Endothelial cell of hepatic sinusoid (primary cell): ENCODE data around the gene POLA2.
"Not testable (repeated sequence)": the region's sequence is repeated elsewhere in the genome, so short reads cannot be mapped to it uniquely, and the experiment has no call there.

Experiments used
- in situ Hi-C: cut with HindIII; loops from 2 replicates; pipeline ENCODE4 v1.10.0; 2017; ENCODE audit warnings: low sequenced_read_pairs

POLA2 gene

GRCh38 chr11:65241134-65241533, 20.6 kb upstream of the POLA2 start:
- in situ Hi-C loops: no loop called here

- in situ Hi-C loops: no loop called here
These were observed 20.1 kb upstream of the POLA2 start for GRCh38 chr11:65241692-65242091.

GRCh38 chr11:65242389-65242788, 19.4 kb upstream of the POLA2 start:
- in situ Hi-C loops: no loop called here

GRCh38 chr11:65243797-65244196, 18.0 kb upstream of the POLA2 start:
- in situ Hi-C loops: no loop called here

GRCh38 chr11:65245046-65245445, 16.7 kb upstream of the POLA2 start:
- in situ Hi-C loops: not testable (repeated sequence)

GRCh38 chr11:65246506-65246905, 15.3 kb upstream of the POLA2 start:
- in situ Hi-C loops: no loop called here

- in situ Hi-C loops: not testable (repeated sequence)
These were observed 13.5 kb upstream of the POLA2 start for GRCh38 chr11:65248184-65248710.

GRCh38 chr11:65251476-65251875, 10.3 kb upstream of the POLA2 start:
- in situ Hi-C loops: loop anchor here (10.0 kb wide), 1 partner anchor 57 kb away; no protein-coding TSS in a partner anchor

- in situ Hi-C loops: loop anchor here (10.0 kb wide), 1 partner anchor 60 kb away; no protein-coding TSS in a partner anchor
These were observed 7.0 kb upstream of the POLA2 start for GRCh38 chr11:65254724-65255123.

- in situ Hi-C loops: loop anchor here (10.0 kb wide), 1 partner anchor 64 kb away; no protein-coding TSS in a partner anchor
These were observed 2.8 kb upstream of the POLA2 start for GRCh38 chr11:65258988-65259387.

GRCh38 chr11:65260302-65260701, 1.5 kb upstream of the POLA2 start:
- in situ Hi-C loops: no loop called here

- in situ Hi-C loops: no loop called here
These were observed 789 bp upstream of the POLA2 start for GRCh38 chr11:65260756-65261590.

- in situ Hi-C loops: no loop called here
These were observed 569 bp downstream of the POLA2 start for GRCh38 chr11:65262381-65262680.

- in situ Hi-C loops: no loop called here
These were observed 1.0 kb downstream of the POLA2 start for GRCh38 chr11:65262776-65263175.

GRCh38 chr11:65264747-65265146, 3.0 kb downstream of the POLA2 start:
- in situ Hi-C loops: not testable (repeated sequence)

GRCh38 chr11:65266210-65266609, 4.4 kb downstream of the POLA2 start:
- in situ Hi-C loops: no loop called here

- in situ Hi-C loops: loop anchor here (5.0 kb wide), 3 partner anchors 38 to 77 kb away; partner anchors contain the start of gene TIGD3
These were observed 13.2 kb downstream of the POLA2 start for GRCh38 chr11:65274735-65275682.

- in situ Hi-C loops: loop anchor here (5.0 kb wide), 3 partner anchors 39 to 76 kb away; partner anchors contain the start of gene TIGD3
These were observed 14.1 kb downstream of the POLA2 start for GRCh38 chr11:65275906-65276305.

GRCh38 chr11:65277631-65278277, 16.0 kb downstream of the POLA2 start:
- in situ Hi-C loops: loop anchor here (5.0 kb wide), 3 partner anchors 40 to 75 kb away; partner anchors contain the start of gene TIGD3

- in situ Hi-C loops: loop anchor here (5.0 kb wide), 3 partner anchors 41 to 74 kb away; partner anchors contain the start of gene TIGD3
These were observed 16.6 kb downstream of the POLA2 start for GRCh38 chr11:65278356-65278755.
